ENCODE results near the gene NEURL1. TPM values are rescaled to one million over a fixed set of nuclear protein-coding genes. Genes with fewer than 3 reads are reported as not detected.

Gene NEURL1
- total RNA-seq, 1 donor from 2014 or later = 1.8 TPM

GRCh38 chr10:103558911-103559310, 65.4 kb downstream of the NEURL1 start:
- TF ChIP-seq, protein P1, sequence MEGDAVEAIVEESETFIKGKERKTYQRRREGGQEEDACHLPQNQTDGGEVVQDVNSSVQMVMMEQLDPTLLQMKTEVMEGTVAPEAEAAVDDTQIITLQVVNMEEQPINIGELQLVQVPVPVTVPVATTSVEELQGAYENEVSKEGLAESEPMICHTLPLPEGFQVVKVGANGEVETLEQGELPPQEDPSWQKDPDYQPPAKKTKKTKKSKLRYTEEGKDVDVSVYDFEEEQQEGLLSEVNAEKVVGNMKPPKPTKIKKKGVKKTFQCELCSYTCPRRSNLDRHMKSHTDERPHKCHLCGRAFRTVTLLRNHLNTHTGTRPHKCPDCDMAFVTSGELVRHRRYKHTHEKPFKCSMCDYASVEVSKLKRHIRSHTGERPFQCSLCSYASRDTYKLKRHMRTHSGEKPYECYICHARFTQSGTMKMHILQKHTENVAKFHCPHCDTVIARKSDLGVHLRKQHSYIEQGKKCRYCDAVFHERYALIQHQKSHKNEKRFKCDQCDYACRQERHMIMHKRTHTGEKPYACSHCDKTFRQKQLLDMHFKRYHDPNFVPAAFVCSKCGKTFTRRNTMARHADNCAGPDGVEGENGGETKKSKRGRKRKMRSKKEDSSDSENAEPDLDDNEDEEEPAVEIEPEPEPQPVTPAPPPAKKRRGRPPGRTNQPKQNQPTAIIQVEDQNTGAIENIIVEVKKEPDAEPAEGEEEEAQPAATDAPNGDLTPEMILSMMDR (conservative IDR thresholded peaks at IDR 0.05) = no peak
- peaks cover 5% of the 10 kb centered on the region for H3K4me1 Mint-ChIP-seq
- no peaks in the 10 kb centered on the region for H3K9me3 Mint-ChIP-seq
- no peak overlapping the region for H3K4me3 Mint-ChIP-seq
- no peak for DNase-seq (ENCODE audit: low read depth, low spot score)
- no peak overlapping the region for H3K27ac Mint-ChIP-seq (ENCODE audit: unreplicated experiment)
- peaks cover 8% of the 10 kb centered on the region for H3K27me3 Mint-ChIP-seq (ENCODE audit: low read depth)
- H3K36me3 Mint-ChIP-seq (ENCODE audit: low read depth) = no peaks in the 10 kb centered on the region

DNA sequence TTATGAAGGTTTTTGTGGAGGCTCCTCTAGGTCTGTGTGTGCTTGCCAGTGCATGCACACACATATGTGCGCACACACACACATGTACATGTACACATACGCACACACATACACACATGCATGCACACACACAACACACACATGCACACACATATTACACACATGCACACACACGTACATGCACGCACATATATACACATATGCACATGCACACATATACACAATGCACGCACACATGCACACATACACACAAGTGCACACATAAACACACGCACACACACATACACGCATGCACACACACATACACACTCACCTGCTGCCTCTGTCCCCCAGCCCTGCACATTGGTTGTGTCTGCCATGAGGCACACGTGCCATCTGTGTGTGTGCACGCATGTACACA, 66.3 kb downstream of the NEURL1 start:
- no peak overlapping the region for H3K27ac Mint-ChIP-seq (ENCODE audit: unreplicated experiment)

DNA sequence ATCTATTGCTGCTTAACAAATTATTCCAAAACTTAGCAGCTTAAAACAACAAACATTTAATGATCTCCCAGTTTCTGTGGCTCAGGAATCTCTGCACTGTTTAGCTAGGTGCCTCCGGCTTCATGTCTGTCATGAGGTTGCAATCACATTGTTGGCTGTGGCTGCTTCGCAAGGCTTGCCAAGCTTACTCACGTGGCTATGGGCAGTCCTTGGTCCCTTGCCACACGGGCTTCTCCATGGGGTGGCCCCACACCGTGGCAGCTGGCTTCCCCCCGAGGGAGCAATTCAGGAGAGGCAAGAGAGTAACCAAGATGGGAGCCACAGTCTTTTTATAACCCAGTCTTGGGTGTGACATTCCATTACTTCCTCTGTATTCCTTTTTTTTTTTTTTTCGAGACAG, 67.4 kb downstream of the NEURL1 start:
- Mint-ChIP-seq H3K9me3 (no peaks in the 10 kb centered on the region), H3K27me3 (ENCODE audit: low read depth) (no peaks in the 10 kb centered on the region), H3K27ac (ENCODE audit: unreplicated experiment) (no peak overlapping the region), H3K4me3 (no peak overlapping the region), H3K4me1 (no peaks in the 10 kb centered on the region), H3K36me3 (ENCODE audit: low read depth) (no peaks in the 10 kb centered on the region)
- no peak for DNase-seq (ENCODE audit: low read depth, low spot score)
- TF ChIP-seq, protein P1 (conservative IDR thresholded peaks at IDR 0.05) = no peak

More for the DNA sequence above, 66.3 kb downstream of the NEURL1 start:
- TF ChIP-seq, protein P1 (conservative IDR thresholded peaks at IDR 0.05) = no peak
- DNase-seq (ENCODE audit: low read depth, low spot score) = no peak
- Mint-ChIP-seq H3K27me3 (ENCODE audit: low read depth) (peaks cover 1% of the 10 kb centered on the region), H3K4me1 (peaks cover 1% of the 10 kb centered on the region), H3K9me3 (no peaks in the 10 kb centered on the region), H3K4me3 (no peak overlapping the region), H3K36me3 (ENCODE audit: low read depth) (no peaks in the 10 kb centered on the region)

DNA sequence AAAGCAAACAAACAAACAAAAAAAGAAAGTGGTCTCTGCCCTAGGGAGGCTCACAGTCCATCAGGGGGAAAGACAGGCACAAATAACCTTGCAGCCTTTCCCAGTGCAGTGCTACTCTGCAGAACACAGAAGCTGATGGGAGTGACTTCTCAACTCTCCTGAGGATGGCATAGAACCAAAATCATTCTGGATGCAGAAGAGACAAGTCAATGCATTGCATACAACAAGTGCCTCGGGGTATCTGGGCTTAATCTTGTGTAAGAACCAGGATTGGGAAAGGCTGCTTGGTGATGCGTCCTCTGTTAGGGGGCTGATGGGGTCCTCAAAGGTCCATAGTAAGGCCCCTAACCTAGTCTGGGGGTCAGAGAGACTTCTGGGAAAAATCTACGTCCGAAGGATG, 68.9 kb downstream of the NEURL1 start:
- Mint-ChIP-seq H3K36me3 (ENCODE audit: low read depth) (no peaks in the 10 kb centered on the region), H3K4me3 (no peak overlapping the region), H3K27ac (ENCODE audit: unreplicated experiment) (no peak overlapping the region), H3K27me3 (ENCODE audit: low read depth) (no peaks in the 10 kb centered on the region), H3K9me3 (no peaks in the 10 kb centered on the region), H3K4me1 (no peaks in the 10 kb centered on the region)
- DNase-seq (ENCODE audit: low read depth, low spot score) = no peak
- TF ChIP-seq, protein P1 (conservative IDR thresholded peaks at IDR 0.05) = no peak

GRCh38 chr10:103563231-103564115, 70.0 kb downstream of the NEURL1 start:
- no peak overlapping the region for H3K4me3 Mint-ChIP-seq
- H3K9me3 Mint-ChIP-seq = no peaks in the 10 kb centered on the region
- TF ChIP-seq, protein P1 (conservative IDR thresholded peaks at IDR 0.05) = no peak
- no peak for DNase-seq (ENCODE audit: low read depth, low spot score)
- H3K4me1 Mint-ChIP-seq = no peaks in the 10 kb centered on the region
- no peaks in the 10 kb centered on the region for H3K36me3 Mint-ChIP-seq (ENCODE audit: low read depth)
- H3K27me3 Mint-ChIP-seq (ENCODE audit: low read depth) = no peaks in the 10 kb centered on the region
- no peak overlapping the region for H3K27ac Mint-ChIP-seq (ENCODE audit: unreplicated experiment)
